ENCODE data around the gene ADCY10. TPM values are rescaled to one million over a fixed set of nuclear protein-coding genes. Genes with fewer than 3 reads are reported as not detected.

ADCY10 gene
- total RNA-seq, 1 experiment from 2014 or later = 0.20 TPM

GRCh38 chr1:167957710-167958109, 43.8 kb upstream of the ADCY10 start:
- Histone ChIP-seq H4K5ac (ENCODE audit: insufficient read length, low read depth, low read length) (no peak overlapping the region), H2AFZ (ENCODE audit: low read length) (no peak overlapping the region), H3K56ac (ENCODE audit: insufficient read length, low read depth, low read length) (no peak overlapping the region), H3K79me1 (ENCODE audit: insufficient read depth, low read depth, low read length, poor library complexity, severe bottlenecking) (no peaks in the 10 kb centered on the region), H3K27me3 (ENCODE audit: insufficient read depth, low read length) (no peaks in the 10 kb centered on the region), H3K14ac (ENCODE audit: insufficient read depth, low read length) (no peak overlapping the region), H3K23ac (ENCODE audit: insufficient read length, low read depth, low read length) (no peak overlapping the region), H4K8ac (replicated peaks; ENCODE audit: insufficient read length, low read depth, low read length) (no peak overlapping the region), H3K9ac (ENCODE audit: extremely low read depth, insufficient read length, low read length) (no peak overlapping the region), H3K4ac (ENCODE audit: low read depth, low read length) (no peak overlapping the region), H3K4me1 (ENCODE audit: insufficient read depth, low read length) (no peaks in the 10 kb centered on the region), H3K18ac (ENCODE audit: insufficient read length, low read depth, low read length) (no peak overlapping the region), H3T11ph (ENCODE audit: low read length) (no peak overlapping the region), H3K4me2 (ENCODE audit: insufficient read depth, insufficient read length, low read length) (no peak overlapping the region), H2BK20ac (ENCODE audit: low read depth, low read length, poor library complexity, severe bottlenecking) (no peak overlapping the region), H2BK5ac (ENCODE audit: insufficient read length, low read length) (no peak overlapping the region), H2BK120ac (ENCODE audit: low read depth, low read length, poor library complexity, severe bottlenecking) (no peak overlapping the region), H3K79me2 (ENCODE audit: insufficient read depth, low read length) (no peaks in the 10 kb centered on the region), H3K23me2 (ENCODE audit: insufficient read length, low read depth, low read length, poor library complexity, severe bottlenecking) (no peaks in the 10 kb centered on the region), H3K27ac (ENCODE audit: insufficient read length, low read depth, low read length) (no peak overlapping the region), H4K91ac (ENCODE audit: insufficient read length, low read depth, low read length) (no peak overlapping the region), H2BK15ac (ENCODE audit: low read depth, low read length) (no peak overlapping the region), H4K20me1 (ENCODE audit: control insufficient read depth, insufficient read depth, insufficient read length) (no peaks in the 10 kb centered on the region), H2AK5ac (ENCODE audit: insufficient read length, low read length) (no peak overlapping the region), H3K9me3 (ENCODE audit: control insufficient read depth, low read depth, low read length) (no peaks in the 10 kb centered on the region), H2BK12ac (ENCODE audit: insufficient read length, low read depth, low read length) (no peak overlapping the region)
- H3K9me3 Mint-ChIP-seq = no peaks in the 10 kb centered on the region
- H3K4me3 Mint-ChIP-seq = no peak overlapping the region
- no peaks in the 10 kb centered on the region for H3K27me3 Mint-ChIP-seq (ENCODE audit: low read depth)
- no peaks in the 10 kb centered on the region for H3K4me1 Mint-ChIP-seq
- no peak for TF ChIP-seq CTCF (conservative IDR thresholded peaks at IDR 0.05)
- H3K27ac Mint-ChIP-seq = no peak overlapping the region
- H3K36me3 Mint-ChIP-seq (ENCODE audit: insufficient read depth in 1 of 3, low read depth in 3 of 3) = peaks cover 17 to 45% (median 29%) of the 10 kb centered on the region in 3 experiments; a peak in 6 of 7 replicates
- no peak for DNase-seq

Data from H9 (cell line).